WTC11 (cell line): Measurements from ENCODE around the gene DRD5. TPM values are rescaled to one million over a fixed set of nuclear protein-coding genes. Genes with fewer than 3 reads are reported as not detected.

Source experiments
- ATAC-seq: fragments of 200-7000 bp; cut with Tn5 transposase; 2 replicates; pipeline ENCODE4 v1.10.0; 2021; ENCODE audit warnings: mild to moderate bottlenecking, moderate library complexity
- CTCF ChIA-PET: fragments of 300-600 bp; sonication (Branson Sonifier 250); formaldehyde crosslinking; loops from one replicate; lab custom pipeline; 2021; ENCODE audit warnings: antibody characterized with exemption; lab: Charles Lee
- POLR2A ChIA-PET: fragments of 350-600 bp; sonication (Branson Sonifier 250); formaldehyde crosslinking; loops from one replicate; lab custom pipeline; 2021; ENCODE audit warnings: antibody characterized with exemption; lab: Charles Lee
- DNase-seq: peaks from one replicate; pipeline ENCODE4 v3.0.0; 2021; ENCODE audit warnings: low spot score
- H3K27ac Mint-ChIP-seq: 2 replicates; pipeline ENCODE4 v1.8.0; 2021; ENCODE audit warnings: mixed read lengths
- H3K27me3 Mint-ChIP-seq: 2 replicates; pipeline ENCODE4 v1.8.0; 2021; ENCODE audit warnings: low read depth, mild to moderate bottlenecking, moderate library complexity, mixed read lengths
- H3K36me3 Mint-ChIP-seq: 2 replicates; pipeline ENCODE4 v1.8.0; 2021; ENCODE audit warnings: mixed read lengths
- H3K4me1 Mint-ChIP-seq: 2 replicates; pipeline ENCODE4 v1.8.0; 2022; ENCODE audit warnings: mixed read lengths
- H3K4me3 Mint-ChIP-seq: 2 replicates; pipeline ENCODE4 v1.8.0; 2021; ENCODE audit warnings: mild to moderate bottlenecking, moderate library complexity, mixed read lengths
- H3K9me3 Mint-ChIP-seq: 2 replicates; pipeline ENCODE4 v1.8.0; 2021; ENCODE audit warnings: mixed read lengths
- AR ChIP-seq: fragments of 250-450 bp; sonication (Bioruptor Pico); IDR thresholded peaks from 2 replicates; pipeline ENCODE4 v1.9.0; 2021; ENCODE audit warnings: mild to moderate bottlenecking
- CREM ChIP-seq: sonication (generic); formaldehyde crosslinking; IDR thresholded peaks from 2 replicates; pipeline ENCODE4 v1.8.1; 2022; ENCODE audit warnings: mild to moderate bottlenecking, missing genetic modification reagents, moderate library complexity
- CTCF ChIP-seq: fragments of 200-600 bp; IDR thresholded peaks from 2 replicates; pipeline ENCODE4 v1.8.0; 2022; ENCODE audit warnings: antibody characterized with exemption
- ELF4 ChIP-seq: sonication (generic); formaldehyde crosslinking; IDR thresholded peaks from 2 replicates; pipeline ENCODE4 v1.8.1; 2022; ENCODE audit warnings: low read depth, mild to moderate bottlenecking, moderate library complexity, missing genetic modification reagents
- NR1H2 ChIP-seq: sonication (generic); formaldehyde crosslinking; IDR thresholded peaks from 2 replicates; pipeline ENCODE4 v1.9.0; 2021; ENCODE audit warnings: mild to moderate bottlenecking, moderate library complexity, missing genetic modification reagents
- TEAD1 ChIP-seq: sonication (generic); formaldehyde crosslinking; IDR thresholded peaks from 2 replicates; pipeline ENCODE4 v1.8.0; 2022; ENCODE audit warnings: mild to moderate bottlenecking, missing genetic modification reagents
- ZNF121 ChIP-seq: sonication (generic); formaldehyde crosslinking; IDR thresholded peaks from 2 replicates; pipeline ENCODE4 v1.8.0; 2023; ENCODE audit warnings: missing genetic modification reagents
- ZNF281 ChIP-seq: sonication (generic); formaldehyde crosslinking; IDR thresholded peaks from 2 replicates; pipeline ENCODE4 v1.8.0; 2023; ENCODE audit warnings: mild to moderate bottlenecking, missing genetic modification reagents
- ZNF317 ChIP-seq: sonication (generic); formaldehyde crosslinking; IDR thresholded peaks from 2 replicates; pipeline ENCODE4 v1.8.1; 2023; ENCODE audit warnings: low read depth, mild to moderate bottlenecking, moderate library complexity, missing genetic modification reagents, borderline replicate concordance
- ZNF512 ChIP-seq: sonication (generic); formaldehyde crosslinking; IDR thresholded peaks from 2 replicates; pipeline ENCODE4 v1.8.1; 2022; ENCODE audit warnings: missing genetic modification reagents, borderline replicate concordance
- total RNA-seq: library from RNA; stranded (reverse); gene quantifications from 3 replicates; pipeline ENCODE4 v1.2.3, GENCODE V29; 2021

The DRD5 gene
- total RNA-seq, 1 experiment from 2014 or later, result 0.07 TPM

- TF ChIP-seq ZNF512 (CRISPR knock-in tag) (no peak), ELF4 (no peak), TEAD1 (CRISPR knock-in tag) (no peak), CREM (CRISPR knock-in tag) (no peak)
These were observed 22.7 kb upstream of the DRD5 start (continued) for GRCh38 chr4:9758641-9759317.

- no peak overlapping the region for H3K27ac Mint-ChIP-seq
- DNase-seq, result peak; percentile 58
- H3K36me3 Mint-ChIP-seq, result no peaks in the 10 kb centered on the region
- H3K4me1 Mint-ChIP-seq, result peaks cover 2% of the 10 kb centered on the region
- no peak overlapping the region for H3K4me3 Mint-ChIP-seq
- H3K27me3 Mint-ChIP-seq, result peaks cover 3% of the 10 kb centered on the region; the same call in 1 of the 2 replicates
- no peaks in the 10 kb centered on the region for H3K9me3 Mint-ChIP-seq
- POLR2A ChIA-PET, result no interaction called here
- TF ChIP-seq CTCF, result peak; percentile 44; the same call in 1 of the 2 replicates
- no peak for TF ChIP-seq ZNF317 (CRISPR knock-in tag)
- TF ChIP-seq, all 79 proteins: peak for 1
- CTCF ChIA-PET, result interaction anchor here (0.7 to 5.8 kb wide), 7 partner anchors 19 to 256 kb away, joined by 3 to 118 read pairs (median 3); no protein-coding TSS in a partner anchor
- no peak; the same call in 1 of the 2 replicates for ATAC-seq
These were observed 18.5 kb upstream of the DRD5 start for GRCh38 chr4:9762823-9763475.

- H3K4me1 Mint-ChIP-seq, result peaks cover 2% of the 10 kb centered on the region
- H3K36me3 Mint-ChIP-seq, result no peaks in the 10 kb centered on the region
- H3K4me3 Mint-ChIP-seq, result no peak overlapping the region
- DNase-seq, result no peak
- H3K9me3 Mint-ChIP-seq, result no peaks in the 10 kb centered on the region
- TF ChIP-seq NR1H2 (no peak), AR (CRISPR knock-in tag) (no peak), ZNF281 (CRISPR knock-in tag) (no peak), ZNF121 (CRISPR knock-in tag) (no peak)
- TF ChIP-seq, all 79 proteins: peak for 0
- H3K27me3 Mint-ChIP-seq, result peaks cover 3% of the 10 kb centered on the region; the same call in 1 of the 2 replicates
- ATAC-seq, result no peak
- ChIA-PET CTCF (interaction anchor here (1.0 to 5.8 kb wide), 7 partner anchors 20 to 251 kb away, joined by 3 to 118 read pairs (median 8); no protein-coding TSS in a partner anchor), POLR2A (interaction anchor here (0.5 kb wide), 1 partner anchor 191 kb away, joined by 5 read pairs; no protein-coding TSS in a partner anchor)
- no peak overlapping the region for H3K27ac Mint-ChIP-seq
These were observed 17.2 kb upstream of the DRD5 start for GRCh38 chr4:9764155-9764696.
